H9 (cell line): Measurements from ENCODE around the gene TMEM47. TPM values are rescaled to one million over a fixed set of nuclear protein-coding genes. Genes with fewer than 3 reads are reported as not detected.

Experiments used
- DNase-seq: peaks from one replicate; pipeline ENCODE4 v3.0.0-alpha.2; 2017
- H2AFZ ChIP-seq: one replicate; pipeline ENCODE4 v1.6.1; 2013; ENCODE audit warnings: mild to moderate bottlenecking, low read length, control low read depth, moderate library complexity
- H2AK5ac ChIP-seq: 2 replicates; pipeline ENCODE4 v1.6.1; 2013; ENCODE audit warnings: low read length, control low read depth, mixed read lengths; ENCODE audit not compliant: insufficient read length
- H2BK120ac ChIP-seq: one replicate; pipeline ENCODE4 v1.6.1; 2013; ENCODE audit warnings: low read depth, mild to moderate bottlenecking, low read length, control low read depth, inconsistent platforms; ENCODE audit not compliant: poor library complexity, severe bottlenecking
- H2BK12ac ChIP-seq: 2 replicates; pipeline ENCODE4 v1.6.1; 2013; ENCODE audit warnings: low read length, control low read depth, mixed read lengths, low read depth; ENCODE audit not compliant: insufficient read length
- H2BK15ac ChIP-seq: 2 replicates; pipeline ENCODE4 v1.6.1; 2013; ENCODE audit warnings: low read depth, low read length, control low read depth
- H2BK20ac ChIP-seq: one replicate; pipeline ENCODE4 v1.6.1; 2013; ENCODE audit warnings: low read depth, mild to moderate bottlenecking, low read length, control low read depth, inconsistent platforms; ENCODE audit not compliant: poor library complexity, severe bottlenecking
- H2BK5ac ChIP-seq: 2 replicates; pipeline ENCODE4 v1.6.1; 2013; ENCODE audit warnings: low read length, control low read depth, mixed read lengths; ENCODE audit not compliant: insufficient read length
- H3K14ac ChIP-seq: 2 replicates; pipeline ENCODE4 v1.6.1; 2013; ENCODE audit warnings: low read length, control low read depth; ENCODE audit not compliant: insufficient read depth
- H3K18ac ChIP-seq: 2 replicates; pipeline ENCODE4 v1.6.1; 2013; ENCODE audit warnings: low read depth, mild to moderate bottlenecking, mixed read lengths, low read length, control low read depth; ENCODE audit not compliant: insufficient read length
- H3K23ac ChIP-seq: 2 replicates; pipeline ENCODE4 v1.6.1; 2013; ENCODE audit warnings: low read length, control low read depth, mixed read lengths, low read depth; ENCODE audit not compliant: insufficient read length
- H3K23me2 ChIP-seq: 2 replicates; pipeline ENCODE4 v1.6.1; 2013; ENCODE audit warnings: low read depth, mild to moderate bottlenecking, mixed read lengths, low read length, control low read depth; ENCODE audit not compliant: insufficient read length, poor library complexity, severe bottlenecking
- H3K27ac ChIP-seq: 2 replicates; pipeline ENCODE4 v1.5.1; 2013; ENCODE audit warnings: low read length, control low read depth, mixed read lengths, low read depth; ENCODE audit not compliant: insufficient read length
- H3K27me3 ChIP-seq: 2 replicates; pipeline ENCODE4 v1.6.1; 2013; ENCODE audit warnings: low read length, control low read depth, inconsistent platforms; ENCODE audit not compliant: insufficient read depth
- H3K4ac ChIP-seq: 2 replicates; pipeline ENCODE4 v1.6.1; 2013; ENCODE audit warnings: low read depth, mild to moderate bottlenecking, control low read depth, inconsistent platforms, low read length, moderate library complexity
- H3K4me1 ChIP-seq: 2 replicates; pipeline ENCODE4 v1.6.1; 2013; ENCODE audit warnings: low read length, control low read depth, inconsistent platforms; ENCODE audit not compliant: insufficient read depth
- H3K4me2 ChIP-seq: 2 replicates; pipeline ENCODE4 v1.6.1; 2013; ENCODE audit warnings: low read length, control low read depth, mixed read lengths; ENCODE audit not compliant: insufficient read length, insufficient read depth
- H3K56ac ChIP-seq: 2 replicates; pipeline ENCODE4 v1.6.1; 2013; ENCODE audit warnings: low read depth, mild to moderate bottlenecking, mixed read lengths, low read length, control low read depth; ENCODE audit not compliant: insufficient read length
- H3K79me1 ChIP-seq: 2 replicates; pipeline ENCODE4 v1.6.1; 2013; ENCODE audit warnings: low read depth, mild to moderate bottlenecking, moderate library complexity, low read length, control low read depth, inconsistent platforms; ENCODE audit not compliant: insufficient read depth, poor library complexity, severe bottlenecking
- H3K79me2 ChIP-seq: 2 replicates; pipeline ENCODE4 v1.6.1; 2013; ENCODE audit warnings: low read length, control low read depth, inconsistent platforms; ENCODE audit not compliant: insufficient read depth
- H3K9ac ChIP-seq: 2 replicates; pipeline ENCODE4 v1.6.1; 2013; ENCODE audit warnings: low read length, control low read depth, mixed read lengths; ENCODE audit not compliant: insufficient read length; ENCODE audit errors: extremely low read depth
- H3K9me3 ChIP-seq: one replicate; pipeline ENCODE4 v1.6.1; 2013; ENCODE audit warnings: low read depth, low read length, inconsistent platforms; ENCODE audit not compliant: control insufficient read depth
- H3T11ph ChIP-seq: one replicate; pipeline ENCODE4 v1.6.1; 2013; ENCODE audit warnings: mild to moderate bottlenecking, low read length, control low read depth, inconsistent platforms
- H4K20me1 ChIP-seq: one replicate; pipeline ENCODE4 v1.6.1; 2013; ENCODE audit not compliant: control insufficient read depth, insufficient read length, insufficient read depth
- H4K5ac ChIP-seq: 2 replicates; pipeline ENCODE4 v1.6.1; 2013; ENCODE audit warnings: low read depth, mild to moderate bottlenecking, mixed read lengths, low read length, control low read depth; ENCODE audit not compliant: insufficient read length
- H4K8ac ChIP-seq: replicated peaks from 2 replicates; pipeline ENCODE4 v1.6.1; 2013; ENCODE audit warnings: low read length, control low read depth, mixed read lengths, low read depth; ENCODE audit not compliant: insufficient read length
- H4K91ac ChIP-seq: 2 replicates; pipeline ENCODE4 v1.6.1; 2013; ENCODE audit warnings: low read depth, mild to moderate bottlenecking, moderate library complexity, mixed read lengths, low read length, control low read depth; ENCODE audit not compliant: insufficient read length
- H3K27ac Mint-ChIP-seq, 3 experiments: 2 replicates in 2 of 3; 3 replicates in 1 of 3; pipeline ENCODE4 v1.8.0; 2020 to 2021; ENCODE audit warnings: mixed read lengths in 3 of 3, mild to moderate bottlenecking in 1 of 3, moderate library complexity in 1 of 3
- H3K27me3 Mint-ChIP-seq: 2 replicates; pipeline ENCODE4 v1.8.0; 2021; ENCODE audit warnings: low read depth, mild to moderate bottlenecking, moderate library complexity, mixed read lengths
- H3K36me3 Mint-ChIP-seq, 3 experiments: 2 replicates in 2 of 3; 3 replicates in 1 of 3; pipeline ENCODE4 v1.8.0; 2020 to 2021; ENCODE audit warnings: low read depth in 3 of 3, mixed read lengths in 3 of 3; ENCODE audit not compliant: insufficient read depth in 1 of 3
- H3K4me1 Mint-ChIP-seq, 2 experiments: 2 replicates each; pipeline ENCODE4 v1.8.0; 2020; ENCODE audit warnings: mixed read lengths in 2 of 2
- H3K4me3 Mint-ChIP-seq, 2 experiments: 2 replicates in 1 of 2; 3 replicates in 1 of 2; pipeline ENCODE4 v1.8.0; 2020 to 2021; ENCODE audit warnings: mild to moderate bottlenecking in 2 of 2, mixed read lengths in 2 of 2, moderate library complexity in 1 of 2
- H3K9me3 Mint-ChIP-seq, 2 experiments: 2 replicates in 1 of 2; 3 replicates in 1 of 2; pipeline ENCODE4 v1.8.0; 2020; ENCODE audit warnings: mild to moderate bottlenecking in 2 of 2, mixed read lengths in 2 of 2, moderate library complexity in 1 of 2
- WGBS: extraction: QIAGEN DNeasy Blood & Tissue Kit; methylation state at CpG from one replicate; pipeline ENCODE4 v1.1.7; 2013; ENCODE audit warnings: missing lambda C conversion rate, low lambda C conversion rate, mixed read lengths; ENCODE audit not compliant: insufficient read length; ENCODE audit errors: extremely low coverage; 5-methylcytosine and 5-hydroxymethylcytosine counted together
- total RNA-seq: library from RNA; stranded (reverse); gene quantifications from 2 replicates; pipeline ENCODE4 v1.2.1, GENCODE V29; 2021
- TF ChIP-seq, protein P1 (sequence below): fragments of 200-600 bp; sonication (generic); conservative IDR thresholded peaks from 3 replicates; pipeline ENCODE4 v1.8.0; 2021; ENCODE audit warnings: antibody characterized with exemption, mild to moderate bottlenecking

TMEM47 gene
- total RNA-seq, 1 experiment from 2014 or later = 26.0 TPM

DNA sequence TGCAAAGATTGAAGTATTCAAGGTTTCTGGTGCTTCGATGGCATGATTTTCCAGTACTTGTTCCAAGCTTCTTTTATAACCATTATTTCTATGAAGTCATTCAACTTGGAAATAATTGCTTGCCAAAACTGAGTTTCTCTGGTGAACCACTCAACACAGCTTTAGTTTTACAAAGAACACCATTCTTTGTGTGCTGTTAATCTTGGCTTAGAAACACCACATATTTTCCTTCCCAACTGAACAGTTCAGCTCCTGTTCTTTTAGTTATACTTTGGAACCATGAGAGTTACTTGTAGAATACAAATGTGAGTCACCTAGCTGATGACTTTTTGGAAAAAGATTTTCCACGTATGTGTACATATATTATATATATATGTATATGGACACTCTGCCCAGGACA lies 32.7 kb downstream of the TMEM47 start:
- Histone ChIP-seq H3K4me2 (no peak overlapping the region), H3K9ac (no peak overlapping the region), H4K20me1 (no peaks in the 10 kb centered on the region), H2BK20ac (no peak overlapping the region), H2BK12ac (no peak overlapping the region), H3K23ac (no peak overlapping the region), H2BK120ac (no peak overlapping the region), H3K27ac (no peak overlapping the region), H4K5ac (no peak overlapping the region), H3K4ac (no peak overlapping the region), H3K9me3 (no peaks in the 10 kb centered on the region), H3K4me1 (no peaks in the 10 kb centered on the region), H3T11ph (no peak overlapping the region), H4K8ac (no peak overlapping the region), H3K27me3 (no peaks in the 10 kb centered on the region), H2BK15ac (no peak overlapping the region), H3K79me2 (no peaks in the 10 kb centered on the region), H3K23me2 (no peaks in the 10 kb centered on the region), H2AFZ (no peak overlapping the region), H2BK5ac (no peak overlapping the region), H3K18ac (no peak overlapping the region), H3K56ac (no peak overlapping the region), H3K14ac (no peak overlapping the region), H2AK5ac (no peak overlapping the region), H3K79me1 (no peaks in the 10 kb centered on the region), H4K91ac (no peak overlapping the region)
- WGBS = no CpG with 5 or more reads among the region's 2 CpGs
- H3K36me3 Mint-ChIP-seq = no peaks in the 10 kb centered on the region; a peak in 2 of 7 replicates
- H3K4me1 Mint-ChIP-seq = no peaks in the 10 kb centered on the region
- no peak for DNase-seq
- TF ChIP-seq, protein P1, sequence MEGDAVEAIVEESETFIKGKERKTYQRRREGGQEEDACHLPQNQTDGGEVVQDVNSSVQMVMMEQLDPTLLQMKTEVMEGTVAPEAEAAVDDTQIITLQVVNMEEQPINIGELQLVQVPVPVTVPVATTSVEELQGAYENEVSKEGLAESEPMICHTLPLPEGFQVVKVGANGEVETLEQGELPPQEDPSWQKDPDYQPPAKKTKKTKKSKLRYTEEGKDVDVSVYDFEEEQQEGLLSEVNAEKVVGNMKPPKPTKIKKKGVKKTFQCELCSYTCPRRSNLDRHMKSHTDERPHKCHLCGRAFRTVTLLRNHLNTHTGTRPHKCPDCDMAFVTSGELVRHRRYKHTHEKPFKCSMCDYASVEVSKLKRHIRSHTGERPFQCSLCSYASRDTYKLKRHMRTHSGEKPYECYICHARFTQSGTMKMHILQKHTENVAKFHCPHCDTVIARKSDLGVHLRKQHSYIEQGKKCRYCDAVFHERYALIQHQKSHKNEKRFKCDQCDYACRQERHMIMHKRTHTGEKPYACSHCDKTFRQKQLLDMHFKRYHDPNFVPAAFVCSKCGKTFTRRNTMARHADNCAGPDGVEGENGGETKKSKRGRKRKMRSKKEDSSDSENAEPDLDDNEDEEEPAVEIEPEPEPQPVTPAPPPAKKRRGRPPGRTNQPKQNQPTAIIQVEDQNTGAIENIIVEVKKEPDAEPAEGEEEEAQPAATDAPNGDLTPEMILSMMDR = no peak
- H3K27me3 Mint-ChIP-seq = no peaks in the 10 kb centered on the region
- no peak overlapping the region for H3K4me3 Mint-ChIP-seq
- H3K27ac Mint-ChIP-seq = no peak overlapping the region
- peaks cover 0 to 25% of the 10 kb centered on the region in 2 experiments; a peak in 3 of 5 replicates for H3K9me3 Mint-ChIP-seq
